ENCODE results near the gene AUNIP. TPM values are rescaled to one million over a fixed set of nuclear protein-coding genes. Genes with fewer than 3 reads are reported as not detected.

The AUNIP gene
- total RNA-seq, 1 donor from 2014 or later, result 4.7 TPM

GRCh38 chr1:25832336-25833037, 26.8 kb downstream of the AUNIP start:
- no peak overlapping the region for H3K27ac Mint-ChIP-seq
- no peaks in the 10 kb centered on the region for H3K27me3 Mint-ChIP-seq
- H3K36me3 Mint-ChIP-seq (ENCODE audit: insufficient read depth), result peaks cover 23% of the 10 kb centered on the region
- no peak for TF ChIP-seq CTCF (IDR thresholded peaks at IDR 0.05; ENCODE audit: unreplicated experiment)
- peaks cover 3% of the 10 kb centered on the region for H3K4me1 Mint-ChIP-seq (ENCODE audit: low read depth)
- H3K9me3 Mint-ChIP-seq (ENCODE audit: low read depth), result no peaks in the 10 kb centered on the region
- no peak for DNase-seq (ENCODE audit: low spot score, unreplicated experiment)
- H3K4me3 Mint-ChIP-seq (ENCODE audit: low read depth), result no peak overlapping the region

- Mint-ChIP-seq H3K27me3 (no peaks in the 10 kb centered on the region), H3K9me3 (ENCODE audit: low read depth) (no peaks in the 10 kb centered on the region), H3K4me1 (ENCODE audit: low read depth) (no peaks in the 10 kb centered on the region), H3K4me3 (ENCODE audit: low read depth) (no peak overlapping the region), H3K36me3 (ENCODE audit: insufficient read depth) (peaks cover 23% of the 10 kb centered on the region), H3K27ac (no peak overlapping the region)
- no peak for DNase-seq (ENCODE audit: low spot score, unreplicated experiment)
- no peak for TF ChIP-seq CTCF (IDR thresholded peaks at IDR 0.05; ENCODE audit: unreplicated experiment)
These were observed 27.6 kb downstream of the AUNIP start for GRCh38 chr1:25831569-25832196.

GRCh38 chr1:25829046-25829445, 30.2 kb downstream of the AUNIP start:
- Mint-ChIP-seq H3K9me3 (ENCODE audit: low read depth) (no peaks in the 10 kb centered on the region), H3K4me3 (ENCODE audit: low read depth) (no peak overlapping the region), H3K4me1 (ENCODE audit: low read depth) (no peaks in the 10 kb centered on the region), H3K27me3 (no peaks in the 10 kb centered on the region), H3K27ac (no peak overlapping the region), H3K36me3 (ENCODE audit: insufficient read depth) (peaks cover 25% of the 10 kb centered on the region)
- no peak for TF ChIP-seq CTCF (IDR thresholded peaks at IDR 0.05; ENCODE audit: unreplicated experiment)
- DNase-seq (ENCODE audit: low spot score, unreplicated experiment), result no peak

- Mint-ChIP-seq H3K36me3 (ENCODE audit: insufficient read depth) (peaks cover 25% of the 10 kb centered on the region), H3K27ac (no peak overlapping the region), H3K9me3 (ENCODE audit: low read depth) (no peaks in the 10 kb centered on the region), H3K27me3 (no peaks in the 10 kb centered on the region), H3K4me1 (ENCODE audit: low read depth) (no peaks in the 10 kb centered on the region), H3K4me3 (ENCODE audit: low read depth) (no peak overlapping the region)
- DNase-seq (ENCODE audit: low spot score, unreplicated experiment), result no peak
- TF ChIP-seq CTCF (IDR thresholded peaks at IDR 0.05; ENCODE audit: unreplicated experiment), result no peak
These were observed 30.8 kb downstream of the AUNIP start for GRCh38 chr1:25828491-25828890.

- peaks cover 20% of the 10 kb centered on the region for H3K36me3 Mint-ChIP-seq (ENCODE audit: insufficient read depth)
- H3K9me3 Mint-ChIP-seq (ENCODE audit: low read depth), result no peaks in the 10 kb centered on the region
- peaks cover 3% of the 10 kb centered on the region for H3K4me1 Mint-ChIP-seq (ENCODE audit: low read depth)
These were observed 32.7 kb downstream of the AUNIP start for GRCh38 chr1:25826571-25826970.

More at GRCh38 chr1:25826571-25826970, 32.7 kb downstream of the AUNIP start:
- Mint-ChIP-seq H3K27ac (no peak overlapping the region), H3K27me3 (no peaks in the 10 kb centered on the region), H3K4me3 (ENCODE audit: low read depth) (no peak overlapping the region)
- no peak for TF ChIP-seq CTCF (IDR thresholded peaks at IDR 0.05; ENCODE audit: unreplicated experiment)
- no peak for DNase-seq (ENCODE audit: low spot score, unreplicated experiment)
